Caco-2 (cell line): ENCODE data around the gene ADAMTSL4. TPM values are rescaled to one million over a fixed set of nuclear protein-coding genes. Genes with fewer than 3 reads are reported as not detected.

Source experiments
- BruUV-seq: library from RNA; stranded (reverse); fragments of 400-500 nt; replicated peaks from 2 replicates; lab custom pipeline; 2021; lab: Mats Ljungman, UMichigan
- CTCF ChIA-PET: fragments of 300-600 bp; sonication (Branson Sonifier 250); formaldehyde crosslinking; loops from one replicate; lab custom pipeline; 2022; ENCODE audit warnings: antibody characterized with exemption; lab: Charles Lee
- POLR2A ChIA-PET: fragments of 300-600 bp; sonication (Branson Sonifier 250); formaldehyde crosslinking; loops from one replicate; lab custom pipeline; 2022; ENCODE audit warnings: antibody characterized with exemption; lab: Charles Lee
- DNase-seq, 2 experiments: peaks; one replicate each; pipeline versions ENCODE4 v3.0.0 to v3.0.0-alpha.2; 2020 to 2022
- H3K27me3 ChIP-seq: replicated peaks from 2 replicates; pipeline ENCODE4 v1.6.0; 2011; ENCODE audit warnings: low read length; ENCODE audit not compliant: control insufficient read depth, insufficient read depth
- H3K36me3 ChIP-seq: 2 replicates; pipeline ENCODE4 v1.5.1; 2011; ENCODE audit warnings: low read length; ENCODE audit not compliant: control insufficient read depth, insufficient read depth
- H3K4me1 ChIP-seq: fragments of 250-450 bp; sonication (Bioruptor Pico); 2 replicates; pipeline ENCODE4 v1.5.1; 2020; ENCODE audit warnings: mild to moderate bottlenecking
- H3K4me3 ChIP-seq: 2 replicates; pipeline ENCODE4 v1.5.1; 2011; ENCODE audit warnings: low read depth, mild to moderate bottlenecking, control low read depth, low read length
- H3K9me3 ChIP-seq: fragments of 250-450 bp; sonication (Bioruptor Pico); 2 replicates; pipeline ENCODE4 v1.5.1; 2020; ENCODE audit warnings: mild to moderate bottlenecking, moderate library complexity
- H3K27ac Mint-ChIP-seq: one replicate; pipeline ENCODE4 v1.8.0; 2022; ENCODE audit warnings: mixed read lengths; ENCODE audit not compliant: unreplicated experiment
- H3K27me3 Mint-ChIP-seq: one replicate; pipeline ENCODE4 v1.8.0; 2022; ENCODE audit warnings: mixed read lengths; ENCODE audit not compliant: insufficient read depth, unreplicated experiment
- H3K36me3 Mint-ChIP-seq: one replicate; pipeline ENCODE4 v1.8.0; 2022; ENCODE audit warnings: mild to moderate bottlenecking, mixed read lengths; ENCODE audit not compliant: insufficient read depth, unreplicated experiment
- H3K4me1 Mint-ChIP-seq: one replicate; pipeline ENCODE4 v1.8.0; 2022; ENCODE audit warnings: low read depth, mixed read lengths; ENCODE audit not compliant: unreplicated experiment
- H3K4me3 Mint-ChIP-seq: one replicate; pipeline ENCODE4 v1.8.0; 2022; ENCODE audit warnings: mild to moderate bottlenecking, moderate library complexity, mixed read lengths; ENCODE audit not compliant: unreplicated experiment
- H3K9me3 Mint-ChIP-seq: one replicate; pipeline ENCODE4 v1.8.0; 2022; ENCODE audit warnings: mixed read lengths; ENCODE audit not compliant: unreplicated experiment
- intact Hi-C: fragments of 100-400 bp; cut with micrococcal nuclease; formaldehyde crosslinking; loops from one replicate; pipeline ENCODE4 v1.10.0; 2022; ENCODE audit not compliant: unreplicated experiment
- total RNA-seq: library from RNA; stranded (reverse); gene quantifications from 2 replicates; pipeline ENCODE4 v1.2.3, GENCODE V29; 2022
- TF ChIP-seq, protein P1 (sequence below), 2 experiments: fragments of 200-600 bp in 1 of 2; IDR thresholded peaks; 1 replicate in 1 of 2; 2 replicates in 1 of 2; pipeline versions ENCODE4 v1.5.1 to v1.8.0; 2011 to 2022; ENCODE audit warnings: antibody characterized with exemption in 1 of 2, control low read depth in 1 of 2, inconsistent platforms in 1 of 2, low read depth in 1 of 2, low read length in 1 of 2, mild to moderate bottlenecking in 1 of 2, moderate library complexity in 1 of 2; ENCODE audit not compliant: insufficient read depth in 1 of 2, severe bottlenecking in 1 of 2, unreplicated experiment in 1 of 2

The ADAMTSL4 gene
- total RNA-seq, 1 experiment from 2014 or later = 17.6 TPM

DNA sequence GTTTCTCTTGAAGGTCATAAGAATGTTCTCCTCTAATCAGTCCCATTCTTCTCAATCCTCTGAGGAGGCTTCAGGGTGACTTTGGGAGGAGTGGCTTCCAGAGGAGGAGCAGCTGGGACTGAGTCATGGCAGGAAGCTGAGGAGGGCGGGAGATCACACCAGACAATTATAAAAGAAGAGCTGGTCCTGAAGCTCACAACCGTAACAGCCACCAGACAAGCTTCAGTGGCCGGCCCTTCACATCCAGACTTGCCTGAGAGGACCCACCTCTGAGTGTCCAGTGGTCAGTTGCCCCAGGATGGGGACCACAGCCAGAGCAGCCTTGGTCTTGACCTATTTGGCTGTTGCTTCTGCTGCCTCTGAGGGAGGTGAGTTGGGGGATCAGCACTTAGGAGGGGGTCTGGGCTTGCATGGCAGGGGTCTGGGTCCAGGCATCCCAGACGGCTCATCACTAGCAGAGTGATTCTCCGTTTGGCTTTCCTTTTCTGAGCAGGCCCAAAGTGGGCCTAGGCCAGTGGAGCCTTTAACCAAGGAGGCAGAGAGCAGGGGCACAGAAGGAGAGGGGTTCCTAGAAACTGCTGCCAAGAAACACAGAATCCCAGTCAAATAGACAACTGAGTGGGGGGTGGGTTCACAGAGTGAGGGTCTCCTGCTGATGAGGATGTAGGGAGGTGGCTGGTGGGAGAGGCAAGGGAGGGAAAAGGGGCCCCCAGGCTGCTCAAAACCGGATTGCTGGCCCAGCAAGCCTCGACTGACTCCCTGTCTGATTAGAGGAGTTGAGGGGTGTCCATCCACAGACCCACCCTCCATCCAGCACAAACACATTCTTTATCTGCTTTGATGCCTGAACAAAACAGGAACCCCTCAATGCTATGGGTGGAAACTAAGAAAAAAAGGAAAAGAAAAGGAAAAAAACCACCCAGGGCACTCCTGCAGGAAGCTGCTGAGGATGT is 41.0 kb upstream of the ADAMTSL4 start, which contains the start of gene ECM1:
Gene ECM1, plus strand, starts transcription at position 198 of the 953 bp plus-strand sequence. Its CDS starts 101 bp downstream, at position 299.
- no peaks in the 10 kb centered on the region for H3K36me3 ChIP-seq
- no TSS peak for BruUV-seq
- Mint-ChIP-seq H3K27ac (no peak within 1 kb of the TSS), H3K4me3 (no peak within 1 kb of the TSS), H3K27me3 (no peaks in the 10 kb centered on the region), H3K36me3 (peaks cover 7% of the 10 kb centered on the region), H3K4me1 (no peaks in the 10 kb centered on the region), H3K9me3 (no peaks in the 10 kb centered on the region)
- H3K4me1 ChIP-seq = 0 out of 2 replicates have a peak, but pooled peaks cover 3% of the 10 kb centered on the region
- ChIA-PET CTCF (interaction anchor here (0.9 kb wide), 1 partner anchor 25 kb away, joined by 4 read pairs; no protein-coding TSS in a partner anchor), POLR2A (interaction anchor here (0.6 kb wide), 1 partner anchor 19 kb away, joined by 3 read pairs; no protein-coding TSS in a partner anchor)
- intact Hi-C loops = no loop called here
- no peaks in the 10 kb centered on the region for H3K9me3 ChIP-seq
- no peak within 1 kb of the TSS for H3K4me3 ChIP-seq
- H3K27me3 ChIP-seq = no peaks in the 10 kb centered on the region
- TF ChIP-seq, protein P1, sequence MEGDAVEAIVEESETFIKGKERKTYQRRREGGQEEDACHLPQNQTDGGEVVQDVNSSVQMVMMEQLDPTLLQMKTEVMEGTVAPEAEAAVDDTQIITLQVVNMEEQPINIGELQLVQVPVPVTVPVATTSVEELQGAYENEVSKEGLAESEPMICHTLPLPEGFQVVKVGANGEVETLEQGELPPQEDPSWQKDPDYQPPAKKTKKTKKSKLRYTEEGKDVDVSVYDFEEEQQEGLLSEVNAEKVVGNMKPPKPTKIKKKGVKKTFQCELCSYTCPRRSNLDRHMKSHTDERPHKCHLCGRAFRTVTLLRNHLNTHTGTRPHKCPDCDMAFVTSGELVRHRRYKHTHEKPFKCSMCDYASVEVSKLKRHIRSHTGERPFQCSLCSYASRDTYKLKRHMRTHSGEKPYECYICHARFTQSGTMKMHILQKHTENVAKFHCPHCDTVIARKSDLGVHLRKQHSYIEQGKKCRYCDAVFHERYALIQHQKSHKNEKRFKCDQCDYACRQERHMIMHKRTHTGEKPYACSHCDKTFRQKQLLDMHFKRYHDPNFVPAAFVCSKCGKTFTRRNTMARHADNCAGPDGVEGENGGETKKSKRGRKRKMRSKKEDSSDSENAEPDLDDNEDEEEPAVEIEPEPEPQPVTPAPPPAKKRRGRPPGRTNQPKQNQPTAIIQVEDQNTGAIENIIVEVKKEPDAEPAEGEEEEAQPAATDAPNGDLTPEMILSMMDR (IDR thresholded peaks at IDR 0.05; ENCODE audit: insufficient read depth in 1 of 2, low read depth in 1 of 2, low read length in 1 of 2, severe bottlenecking in 1 of 2, unreplicated experiment in 1 of 2) = no peak
- peak in 1 of 2 experiments; percentile 9 for DNase-seq

DNA sequence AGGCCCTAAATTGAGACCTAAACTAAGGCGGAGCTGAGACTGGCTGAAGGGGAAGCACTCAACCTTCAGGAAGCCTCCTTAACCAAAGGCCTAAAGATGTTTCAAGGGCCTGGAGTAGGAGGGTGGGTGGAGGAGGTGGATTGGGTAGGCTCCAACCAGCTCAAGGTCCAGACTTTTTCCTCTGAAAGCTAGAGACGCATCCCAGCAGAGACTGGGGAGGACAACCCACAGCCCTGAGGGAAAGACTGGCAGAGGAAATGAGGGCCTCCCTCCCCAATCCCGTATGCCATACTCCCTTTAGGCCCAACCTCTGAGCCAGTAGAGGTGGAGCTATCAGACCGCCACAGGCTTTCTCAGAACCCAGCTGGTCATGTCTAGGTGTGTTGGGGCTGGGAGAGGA is 40.2 kb upstream of the ADAMTSL4 start:
- no TSS peak for BruUV-seq
- no peak overlapping the region for H3K27ac Mint-ChIP-seq
- peaks cover 3% of the 10 kb centered on the region for H3K36me3 Mint-ChIP-seq
- TF ChIP-seq, protein P1 (IDR thresholded peaks at IDR 0.05; ENCODE audit: insufficient read depth in 1 of 2, low read depth in 1 of 2, low read length in 1 of 2, severe bottlenecking in 1 of 2, unreplicated experiment in 1 of 2) = no peak
- no peak for DNase-seq
- Histone ChIP-seq H3K36me3 (no peaks in the 10 kb centered on the region), H3K4me1 (0 out of 2 replicates have a peak, but pooled peaks cover 3% of the 10 kb centered on the region), H3K9me3 (no peaks in the 10 kb centered on the region), H3K4me3 (no peak overlapping the region), H3K27me3 (no peaks in the 10 kb centered on the region)
- no peaks in the 10 kb centered on the region for H3K27me3 Mint-ChIP-seq
- CTCF ChIA-PET = interaction anchor here (0.9 kb wide), 1 partner anchor 24 kb away, joined by 4 read pairs; no protein-coding TSS in a partner anchor
- H3K9me3 Mint-ChIP-seq = no peaks in the 10 kb centered on the region
- H3K4me3 Mint-ChIP-seq = no peak overlapping the region
- POLR2A ChIA-PET = interaction anchor here (0.6 kb wide), 1 partner anchor 19 kb away, joined by 3 read pairs; no protein-coding TSS in a partner anchor
- H3K4me1 Mint-ChIP-seq = no peaks in the 10 kb centered on the region
- intact Hi-C loops = no loop called here

DNA sequence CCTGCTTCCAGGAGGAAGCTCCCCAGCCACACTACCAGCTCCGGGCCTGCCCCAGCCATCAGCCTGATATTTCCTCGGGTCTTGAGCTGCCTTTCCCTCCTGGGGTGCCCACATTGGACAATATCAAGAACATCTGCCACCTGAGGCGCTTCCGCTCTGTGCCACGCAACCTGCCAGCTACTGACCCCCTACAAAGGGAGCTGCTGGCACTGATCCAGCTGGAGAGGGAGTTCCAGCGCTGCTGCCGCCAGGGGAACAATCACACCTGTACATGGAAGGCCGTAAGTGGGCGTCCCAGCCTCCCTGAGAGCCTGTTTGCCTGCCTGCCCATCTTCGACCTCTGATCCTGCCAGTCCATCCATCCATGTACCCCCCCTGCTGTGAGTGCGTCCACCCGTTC is 37.7 kb upstream of the ADAMTSL4 start:
- Mint-ChIP-seq H3K9me3 (no peaks in the 10 kb centered on the region), H3K4me3 (no peak overlapping the region), H3K36me3 (peaks cover 16% of the 10 kb centered on the region), H3K4me1 (peaks cover 7% of the 10 kb centered on the region), H3K27me3 (no peaks in the 10 kb centered on the region), H3K27ac (no peak overlapping the region)
- no peak overlapping the region for H3K4me3 ChIP-seq
- BruUV-seq = no TSS peak
- H3K4me1 ChIP-seq = peaks cover 11% of the 10 kb centered on the region; the same call in 1 of the 2 replicates
- intact Hi-C loops = no loop called here
- H3K9me3 ChIP-seq = no peaks in the 10 kb centered on the region
- no peak for DNase-seq
- H3K36me3 ChIP-seq = no peaks in the 10 kb centered on the region
- TF ChIP-seq, protein P1 (IDR thresholded peaks at IDR 0.05; ENCODE audit: insufficient read depth in 1 of 2, low read depth in 1 of 2, low read length in 1 of 2, severe bottlenecking in 1 of 2, unreplicated experiment in 1 of 2) = no peak
- H3K27me3 ChIP-seq = no peaks in the 10 kb centered on the region
- ChIA-PET CTCF (no interaction called here), POLR2A (no interaction called here)
